Stomach (tissue), 9 donors: Measurements from ENCODE around the gene LRSAM1. TPM values are rescaled to one million over a fixed set of nuclear protein-coding genes. Genes with fewer than 3 reads are reported as not detected.

ENCODE experiments used
- DNase-seq, 2 donors: peaks; one replicate each; pipeline versions ENCODE4 v3.0.0 to v3.0.0-alpha.2; 2013 to 2019
- H3K27ac ChIP-seq, 5 donors: fragments of 200-600 bp in 4 of 5; sonication (generic) in 4 of 5; one replicate each; pipeline ENCODE4 v1.5.1; 2013 to 2019; ENCODE audit warnings: mild to moderate bottlenecking in 1 of 5, moderate library complexity in 1 of 5
- H3K27me3 ChIP-seq, 3 donors: fragments of 200-600 bp; sonication (generic); one replicate each; pipeline ENCODE4 v1.5.1; 2017 to 2019; ENCODE audit warnings: mixed run types in 1 of 3
- H3K36me3 ChIP-seq, 4 donors: fragments of 200-600 bp; sonication (generic); 1 replicate in 3 of 4; 2 replicates in 1 of 4; pipeline ENCODE4 v1.5.1; 2016 to 2019
- H3K4me1 ChIP-seq, 4 donors: fragments of 200-600 bp; sonication (generic); one replicate each; pipeline ENCODE4 v1.5.1; 2016 to 2019
- H3K4me3 ChIP-seq, 4 donors: fragments of 200-600 bp; sonication (generic) in 3 of 4; one replicate each; pipeline ENCODE4 v1.5.1; 2016 to 2019; ENCODE audit warnings: mild to moderate bottlenecking in 1 of 4
- H3K9me3 ChIP-seq, 4 donors: fragments of 200-600 bp; sonication (generic); one replicate each; pipeline ENCODE4 v1.5.1; 2016 to 2019
- CTCF ChIP-seq, 7 experiments: fragments of 450-650 bp in 4 of 7; fragments of 200-600 bp in 3 of 7; sonication (generic) in 3 of 7; IDR thresholded peaks; one replicate each; pipeline ENCODE4 v1.5.1; 2016 to 2019; ENCODE audit warnings: antibody characterized with exemption in 7 of 7, control low read depth in 2 of 7, mild to moderate bottlenecking in 1 of 7
- EP300 ChIP-seq: sonication (generic); formaldehyde crosslinking; IDR thresholded peaks from one replicate; pipeline ENCODE4 v1.6.1; 2017; ENCODE audit warnings: antibody characterized with exemption
- POLR2A ChIP-seq, 4 donors: fragments of 450-650 bp; IDR thresholded peaks; one replicate each; pipeline ENCODE4 v1.6.1; 2016; ENCODE audit warnings: antibody characterized with exemption in 4 of 4, control low read depth in 2 of 4, mild to moderate bottlenecking in 1 of 4, moderate library complexity in 1 of 4
- POLR2AphosphoS5 ChIP-seq, 3 donors: sonication (generic); formaldehyde crosslinking; IDR thresholded peaks; one replicate each; pipeline ENCODE4 v1.6.1; 2016; ENCODE audit warnings: antibody characterized with exemption in 3 of 3
- WGBS, 5 donors: extraction: QIAGEN DNeasy Blood & Tissue Kit in 3 of 5; methylation state at CpG; one replicate each; pipeline versions ENCODE4 v1.1.5 to v1.1.7; 2013 to 2018; 5-methylcytosine and 5-hydroxymethylcytosine counted together
- intact Hi-C: fragments of 100-400 bp; cut with DNase I; formaldehyde crosslinking; loops from one replicate; pipeline ENCODE4 v1.15.1; 2023; ENCODE audit warnings: low total_unique reads
- polyA plus RNA-seq, 3 donors: library from polyadenylated mRNA; stranded (reverse); fragments of 200-250 nt; gene quantifications; one replicate each; pipeline ENCODE4 v1.2.3, GENCODE V29; 2013
- total RNA-seq, 5 donors: library from RNA; depleted of rRNA; stranded (reverse); fragments of >200 nt; gene quantifications; one replicate each; pipeline versions ENCODE4 v1.1.0 to v1.2.3, GENCODE V29; 2014 to 2016
- donor health status: healthy with polysubstance abuse.
- donor health status: Bipolar disorder and iron deficiency.
- donor health status: healthy.

The LRSAM1 gene
- total and polyA plus RNA-seq, 8 donors: 7.2 to 138 (median 14.0) TPM

GRCh38 chr9:127489471-127490115 lies 38.3 kb downstream of the LRSAM1 start:
- Histone ChIP-seq H3K9me3 (no peaks in the 10 kb centered on the region), H3K4me1 (peaks cover 2 to 11% (median 6%) of the 10 kb centered on the region in 4 donors), H3K27ac (no peak overlapping the region), H3K4me3 (no peak overlapping the region), H3K36me3 (peaks cover 31 to 99% (median 96%) of the 10 kb centered on the region in 4 donors), H3K27me3 (no peaks in the 10 kb centered on the region)
- intact Hi-C loops: no loop called here
- WGBS, 5 donors: 82 to 87% (median 86%) methylated on average over 14 to 22 of the region's 22 CpGs
- TF ChIP-seq CTCF (IDR thresholded peaks at IDR 0.05) (no peak), POLR2AphosphoS5 (IDR thresholded peaks at IDR 0.05) (no peak)
- DNase-seq: no peak

- Histone ChIP-seq H3K4me3 (no peak overlapping the region), H3K9me3 (no peaks in the 10 kb centered on the region), H3K4me1 (peaks cover 10 to 22% (median 17%) of the 10 kb centered on the region in 4 donors), H3K27me3 (no peaks in the 10 kb centered on the region), H3K27ac (peak overlapping the region in 1 of 5 donors; percentile 2), H3K36me3 (peaks cover 29 to 95% (median 91%) of the 10 kb centered on the region in 4 donors)
- DNase-seq: no peak
- TF ChIP-seq POLR2A (IDR thresholded peaks at IDR 0.05): no peak
- no peak for TF ChIP-seq POLR2AphosphoS5 (IDR thresholded peaks at IDR 0.05)
- TF ChIP-seq CTCF (IDR thresholded peaks at IDR 0.05): no peak
- TF ChIP-seq EP300: no peak
- WGBS, 5 donors: 80 to 88% (median 83%) methylated on average over 9 of the region's 9 CpGs
- intact Hi-C loops: no loop called here
These were observed 39.4 kb downstream of the LRSAM1 start for GRCh38 chr9:127490535-127491230.

GRCh38 chr9:127491516-127491915 lies 40.2 kb downstream of the LRSAM1 start:
- no peak for TF ChIP-seq CTCF (IDR thresholded peaks at IDR 0.05)
- TF ChIP-seq POLR2AphosphoS5 (IDR thresholded peaks at IDR 0.05): no peak
- TF ChIP-seq EP300: no peak
- TF ChIP-seq POLR2A (IDR thresholded peaks at IDR 0.05): no peak
- H3K4me3 ChIP-seq: no peak overlapping the region
- peak overlapping the region in 1 of 5 donors; percentile 2 for H3K27ac ChIP-seq
- H3K27me3 ChIP-seq: no peaks in the 10 kb centered on the region
- H3K36me3 ChIP-seq: peaks cover 25 to 95% (median 91%) of the 10 kb centered on the region in 4 donors
- H3K9me3 ChIP-seq: no peaks in the 10 kb centered on the region
- peaks cover 10 to 25% (median 19%) of the 10 kb centered on the region in 4 donors for H3K4me1 ChIP-seq
- WGBS, 5 donors: 79 to 89% (median 86%) methylated on average over 9 to 10 of the region's 10 CpGs
- intact Hi-C loops: no loop called here
- DNase-seq: no peak

- WGBS, 5 donors: 73 to 84% (median 82%) methylated on average over 14 of the region's 14 CpGs
- Histone ChIP-seq H3K27me3 (no peaks in the 10 kb centered on the region), H3K4me3 (no peak overlapping the region), H3K36me3 (peaks cover 36 to 95% (median 91%) of the 10 kb centered on the region in 4 donors), H3K9me3 (no peaks in the 10 kb centered on the region), H3K27ac (no peak overlapping the region), H3K4me1 (peaks cover 10 to 25% (median 19%) of the 10 kb centered on the region in 4 donors)
- no peak for DNase-seq
- intact Hi-C loops: no loop called here
- no peak for TF ChIP-seq POLR2AphosphoS5 (IDR thresholded peaks at IDR 0.05)
- no peak for TF ChIP-seq POLR2A (IDR thresholded peaks at IDR 0.05)
- no peak for TF ChIP-seq CTCF (IDR thresholded peaks at IDR 0.05)
- TF ChIP-seq EP300: no peak
These were observed 41.3 kb downstream of the LRSAM1 start for GRCh38 chr9:127492616-127493015.
